GM12892 (cell line): ENCODE results near the gene KHDRBS2.
"Not testable (repeated sequence)": the region's sequence is repeated elsewhere in the genome, so short reads cannot be mapped to it uniquely, and the experiment has no call there.

ENCODE experiments used
- DNase-seq: peaks from one replicate; pipeline ENCODE4 v3.0.0; 2011; ENCODE audit not compliant: insufficient read length
- FAIRE-seq: peaks from 2 replicates; lab custom pipeline; 2011; peaks lifted over from hg19 to GRCh38; lab: Jason Lieb, UNC
- POLR2A ChIP-seq: IDR thresholded peaks from 2 replicates; pipeline ENCODE4 v1.6.1; 2011; ENCODE audit warnings: low read depth, low read length, control low read depth
- POLR2AphosphoS5 ChIP-seq: IDR thresholded peaks from 2 replicates; pipeline ENCODE4 v1.6.1; 2011; ENCODE audit warnings: low read depth, low read length, control low read depth
- TAF1 ChIP-seq: IDR thresholded peaks from 2 replicates; pipeline ENCODE4 v1.6.1; 2011; ENCODE audit warnings: low read depth, mild to moderate bottlenecking, control low read depth, low read length, borderline replicate concordance

KHDRBS2 gene

DNA sequence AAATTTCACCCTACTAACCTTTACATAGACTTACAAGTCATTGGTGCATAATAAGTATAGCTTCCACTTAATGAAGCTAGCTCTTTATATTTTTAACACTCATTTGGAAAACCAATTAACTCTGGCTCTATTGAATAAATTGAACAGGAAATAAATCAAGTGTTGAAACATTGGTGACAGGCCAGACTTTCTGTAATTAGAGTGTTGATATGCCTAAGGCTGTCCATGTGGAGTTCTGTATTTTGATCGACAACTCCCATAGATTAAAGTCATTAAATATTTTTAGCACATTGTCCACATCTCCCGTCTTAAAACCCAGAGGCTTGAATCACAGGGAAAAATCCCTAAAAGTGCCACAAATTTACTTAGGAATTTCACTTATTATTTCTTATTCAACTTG is 468.3 kb downstream of the KHDRBS2 start:
- FAIRE-seq: no peak
- TF ChIP-seq POLR2AphosphoS5 (no peak), POLR2A (no peak), TAF1 (no peak)
- DNase-seq: no peak

DNA sequence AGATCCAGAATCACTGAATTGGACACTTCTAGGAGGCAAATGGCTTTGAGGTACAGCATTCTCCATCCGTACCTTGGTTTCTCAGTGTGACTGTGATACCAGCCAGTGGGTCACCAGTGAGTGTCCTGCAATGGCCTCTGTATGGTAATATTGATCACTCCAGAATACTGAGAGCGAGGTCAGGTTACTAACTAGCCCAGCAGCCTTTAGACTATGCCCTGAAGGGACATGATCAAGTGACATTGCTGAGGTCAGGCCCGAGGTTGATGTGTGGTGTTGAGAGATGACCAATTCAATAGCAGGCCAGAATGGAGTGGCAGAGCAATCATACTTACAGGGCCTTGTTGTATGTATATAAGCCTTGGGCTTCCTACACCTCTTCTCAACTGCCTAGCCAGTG is 476.0 kb downstream of the KHDRBS2 start:
- FAIRE-seq (no peak), DNase-seq (no peak)
- TF ChIP-seq TAF1 (no peak), POLR2AphosphoS5 (no peak), POLR2A (no peak)

DNA sequence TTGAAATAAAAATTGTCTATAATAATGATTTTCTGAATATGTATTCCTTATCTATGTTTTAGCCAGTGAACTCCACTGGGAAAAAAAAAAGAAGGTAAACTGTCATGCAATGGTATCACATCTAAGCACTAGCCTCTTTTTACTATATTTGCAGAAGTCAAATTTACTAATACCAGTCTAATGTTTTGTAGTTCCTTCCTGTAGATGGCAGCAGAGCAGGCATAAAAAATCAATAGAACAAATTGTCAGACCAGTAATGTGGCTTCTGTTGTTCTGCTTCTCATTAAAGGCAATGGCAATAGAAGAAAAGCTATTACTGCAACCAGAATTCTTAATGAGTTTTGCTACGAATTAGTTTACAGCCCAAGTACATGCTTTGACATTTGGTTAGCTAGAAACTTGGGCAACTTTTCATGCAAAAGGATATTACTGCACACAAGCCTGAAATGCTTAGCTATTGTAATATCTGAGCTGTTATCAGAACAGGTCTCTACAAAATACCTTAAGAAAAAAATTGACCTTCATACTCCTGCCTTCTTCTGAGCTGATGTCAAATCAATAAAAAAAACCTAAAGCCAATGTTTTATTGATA is 476.9 kb downstream of the KHDRBS2 start:
- TF ChIP-seq TAF1 (no peak), POLR2A (no peak), POLR2AphosphoS5 (no peak)
- no peak for DNase-seq
- FAIRE-seq: no peak

DNA sequence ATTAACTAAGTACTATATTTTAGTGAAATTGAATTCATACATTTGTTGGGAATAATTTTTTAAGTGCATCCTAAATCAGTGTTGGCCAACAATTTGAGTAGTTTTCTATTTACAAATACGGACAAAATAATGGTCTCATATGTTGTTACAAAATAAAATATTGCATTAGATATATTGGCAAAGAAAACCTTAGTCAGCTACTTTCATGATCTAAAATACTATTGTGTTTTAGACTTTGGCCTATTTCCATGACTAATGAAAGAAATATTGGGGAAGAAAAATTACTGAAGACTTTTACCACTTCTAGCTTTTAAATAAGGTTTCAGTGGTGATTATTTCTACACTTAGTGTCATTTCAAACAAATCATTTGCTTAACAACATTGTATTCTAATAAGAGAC is 498.0 kb downstream of the KHDRBS2 start:
- no peak for TF ChIP-seq POLR2A
- no peak for TF ChIP-seq POLR2AphosphoS5
- TF ChIP-seq TAF1: no peak
- no peak for DNase-seq
- no peak for FAIRE-seq

DNA sequence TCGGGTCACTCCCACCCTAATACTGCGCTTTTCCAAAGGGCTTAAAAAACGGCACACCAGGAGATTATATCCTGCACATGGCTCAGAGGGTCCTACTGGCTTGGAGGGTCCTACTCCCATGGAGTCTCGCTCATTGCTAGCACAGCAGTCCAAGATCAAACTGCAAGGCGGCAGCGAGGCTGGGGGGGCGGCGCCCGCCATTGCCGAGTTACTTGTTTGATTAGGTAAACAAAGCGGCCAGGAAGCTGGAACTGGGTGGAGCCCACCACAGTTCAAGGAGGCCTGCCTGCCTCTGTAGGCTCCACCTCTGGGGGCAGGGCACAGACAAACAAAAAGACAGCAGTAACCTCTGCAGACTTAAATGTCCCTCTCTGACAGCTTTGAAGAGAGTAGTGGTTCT is 516.6 kb downstream of the KHDRBS2 start:
- not testable (repeated sequence) for FAIRE-seq

DNA sequence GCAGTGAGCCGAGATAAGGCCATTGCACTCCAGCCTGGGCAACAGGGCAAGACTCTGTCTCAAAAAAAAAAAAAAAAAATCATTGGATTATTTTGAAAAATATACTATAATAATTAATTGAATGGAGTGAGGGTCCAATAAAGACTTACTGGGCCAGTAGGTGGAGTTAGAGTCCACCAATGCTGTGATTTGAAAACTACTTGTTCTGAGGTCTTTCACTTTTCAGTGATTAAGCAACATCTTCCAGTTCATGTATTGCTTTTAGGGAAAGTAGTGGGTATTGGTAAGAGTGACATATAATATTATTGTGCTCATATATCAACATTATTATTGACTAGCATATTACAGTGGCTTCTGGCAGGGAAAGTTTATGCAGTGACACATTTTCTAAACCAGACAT is 530.3 kb downstream of the KHDRBS2 start:
- FAIRE-seq (no peak), DNase-seq (no peak)

More for the DNA sequence above, 516.6 kb downstream of the KHDRBS2 start:
- not testable (repeated sequence) for DNase-seq

DNA sequence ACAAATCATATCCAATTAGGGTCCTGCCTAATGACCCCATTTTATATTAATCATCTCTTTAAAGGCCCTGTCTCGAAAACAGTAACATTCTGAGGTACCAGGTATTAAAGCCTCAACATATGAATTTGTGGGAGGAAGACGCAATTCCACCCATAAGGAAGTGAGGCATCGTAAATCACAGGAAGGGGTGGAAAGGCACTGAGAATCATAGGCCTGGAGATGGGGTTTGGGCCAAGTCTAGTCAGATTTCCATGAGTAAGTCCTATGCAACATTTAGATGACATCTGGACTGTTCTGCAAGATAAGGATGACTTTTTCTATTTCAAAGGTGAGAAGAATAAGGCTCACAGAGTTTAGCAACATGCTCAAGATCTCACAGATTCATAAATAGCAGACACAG is 534.0 kb downstream of the KHDRBS2 start:
- FAIRE-seq (no peak), DNase-seq (no peak)
- no peak for TF ChIP-seq POLR2A
- TF ChIP-seq POLR2AphosphoS5: no peak
- TF ChIP-seq TAF1: no peak

More for the DNA sequence above, 530.3 kb downstream of the KHDRBS2 start:
- TF ChIP-seq POLR2AphosphoS5 (no peak), TAF1 (no peak), POLR2A (no peak)

DNA sequence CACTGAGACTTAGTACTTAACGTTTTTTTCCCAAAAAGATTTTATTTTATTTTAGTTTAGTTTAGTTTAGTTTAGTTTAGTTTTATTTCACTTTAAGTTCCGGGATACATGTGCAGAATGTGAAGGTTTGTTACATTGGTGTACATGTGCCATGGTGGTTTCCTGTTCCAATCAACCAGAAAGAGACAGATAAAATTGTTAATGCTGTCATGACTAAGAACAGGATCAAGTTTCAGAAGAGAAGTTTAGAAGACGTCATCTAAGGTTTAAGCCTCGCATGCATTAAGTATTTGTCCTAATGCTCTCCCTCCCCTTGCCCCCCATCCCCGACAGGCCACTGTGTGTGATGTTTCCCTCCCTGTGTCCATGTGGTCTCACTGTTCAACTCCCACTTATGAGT is 540.0 kb downstream of the KHDRBS2 start:
- DNase-seq (no peak), FAIRE-seq (no peak)

DNA sequence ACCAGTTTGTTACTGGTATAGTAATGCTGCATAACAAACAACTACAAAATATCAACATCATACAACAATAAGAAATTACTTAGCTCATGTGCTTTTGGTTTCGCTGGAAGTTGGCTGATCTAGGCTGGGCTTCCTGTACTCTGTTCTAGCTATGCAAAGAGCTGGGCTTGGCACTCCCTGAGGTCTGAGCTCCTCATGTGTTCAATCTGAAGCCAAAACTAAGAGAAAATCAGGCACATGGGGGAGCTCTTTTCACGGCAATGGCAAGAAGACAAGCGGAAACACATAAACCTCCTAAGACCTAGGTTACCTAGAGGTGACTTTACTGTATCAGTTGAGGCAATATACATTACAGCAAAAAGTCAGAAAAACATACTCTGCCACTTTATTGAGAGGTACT is 574.2 kb downstream of the KHDRBS2 start:
- FAIRE-seq (no peak), DNase-seq (no peak)
- no peak for TF ChIP-seq POLR2AphosphoS5
- no peak for TF ChIP-seq POLR2A
- no peak for TF ChIP-seq TAF1

More for the DNA sequence above, 540.0 kb downstream of the KHDRBS2 start:
- no peak for TF ChIP-seq TAF1
- no peak for TF ChIP-seq POLR2A

DNA sequence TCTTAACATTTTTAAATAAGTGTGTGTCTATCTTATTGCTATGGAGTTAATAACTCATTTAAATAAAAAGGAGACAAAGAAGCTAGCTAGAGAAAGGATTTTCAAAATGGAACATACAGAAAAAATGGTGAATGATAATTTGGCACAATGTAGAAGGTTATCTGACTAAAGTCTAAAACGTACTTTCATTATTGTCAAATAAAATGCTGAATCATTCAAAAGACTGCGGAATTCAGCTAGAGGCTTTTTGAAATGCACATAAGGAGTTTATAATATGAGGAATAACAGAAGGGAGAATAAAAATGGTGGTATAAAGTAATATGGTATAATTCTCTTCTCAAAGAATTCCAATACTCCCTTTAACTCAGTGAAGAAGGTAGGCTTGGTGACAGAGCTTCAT is 597.9 kb downstream of the KHDRBS2 start:
- FAIRE-seq (no peak), DNase-seq (no peak)
- no peak for TF ChIP-seq TAF1
- TF ChIP-seq POLR2A: no peak
- TF ChIP-seq POLR2AphosphoS5: no peak

DNA sequence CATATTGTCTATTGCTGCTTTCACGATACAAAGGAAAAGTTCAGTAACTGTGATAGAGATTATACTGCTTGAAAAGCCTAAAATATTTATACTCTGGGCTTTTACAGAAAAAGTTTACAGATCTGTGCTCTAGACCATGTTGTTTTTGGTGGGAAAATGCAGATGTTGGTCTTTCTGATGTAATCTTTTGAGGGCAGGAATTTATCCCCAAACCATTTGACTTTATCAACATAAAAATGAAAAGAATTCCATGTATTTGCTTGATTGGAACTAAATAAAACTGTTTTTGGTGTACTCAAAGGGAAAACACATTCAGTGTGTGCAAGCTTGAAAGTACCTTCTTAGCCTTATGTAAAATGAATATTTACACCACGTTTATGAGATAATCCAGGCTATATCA is 603.5 kb downstream of the KHDRBS2 start:
- DNase-seq (no peak), FAIRE-seq (no peak)
- TF ChIP-seq TAF1: no peak
- TF ChIP-seq POLR2A: no peak
- TF ChIP-seq POLR2AphosphoS5: no peak

DNA sequence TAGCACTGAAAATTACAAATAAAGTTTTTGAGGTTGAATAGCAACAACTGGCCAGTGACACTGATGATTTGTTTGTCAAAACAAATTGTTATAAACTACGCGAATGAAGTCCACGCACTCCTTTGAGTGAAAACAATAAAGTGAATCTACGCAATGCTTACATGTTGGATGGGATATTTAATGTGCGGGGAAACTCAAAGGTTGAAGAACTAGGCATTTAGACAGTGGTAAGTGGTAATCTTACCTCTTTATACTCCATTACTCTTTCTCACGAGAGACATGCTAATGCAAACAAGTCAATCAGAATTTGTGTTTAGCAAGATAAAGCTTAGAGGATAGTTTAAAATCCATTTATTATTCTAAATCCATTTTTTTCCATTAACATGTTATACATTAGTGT is 606.4 kb downstream of the KHDRBS2 start:
- DNase-seq (no peak), FAIRE-seq (no peak)
- no peak for TF ChIP-seq POLR2A
- TF ChIP-seq TAF1: no peak
- no peak for TF ChIP-seq POLR2AphosphoS5

DNA sequence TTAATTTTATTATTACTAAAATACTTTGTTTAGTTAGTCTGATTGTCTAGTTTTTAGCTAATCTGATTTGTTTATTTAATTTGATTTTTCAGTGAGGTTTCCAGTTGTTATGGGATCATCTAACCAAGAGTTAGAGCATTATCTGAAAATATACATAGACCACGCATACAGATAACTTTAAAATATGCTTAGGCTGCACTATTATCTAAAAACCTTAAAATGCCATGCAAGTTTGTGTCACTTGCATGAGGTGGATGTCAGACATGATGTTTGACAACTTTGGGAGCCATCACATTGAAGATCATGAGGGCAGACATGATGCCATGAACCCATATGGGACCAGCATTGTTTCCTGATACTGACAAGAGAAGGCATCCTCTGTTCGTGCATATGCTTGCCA is 610.3 kb downstream of the KHDRBS2 start:
- DNase-seq: no peak
- no peak for TF ChIP-seq POLR2AphosphoS5
- TF ChIP-seq POLR2A: no peak
- no peak for TF ChIP-seq TAF1
- no peak for FAIRE-seq
